GM23338 (cell line): Measurements from ENCODE around the gene CPXM2. TPM values are rescaled to one million over a fixed set of nuclear protein-coding genes. Genes with fewer than 3 reads are reported as not detected.

Experiments
- ATAC-seq: fragments of 200-7000 bp; cut with Tn5 transposase; 3 replicates; pipeline ENCODE4 v1.9.1; 2020
- DNase-seq: peaks from one replicate; pipeline ENCODE4 v3.0.0-alpha.2; 2015; ENCODE audit warnings: low spot score
- H2AFZ ChIP-seq: fragments of 200-600 bp; sonication (generic); 2 replicates; pipeline ENCODE4 v1.8.0; 2016; ENCODE audit warnings: antibody characterized with exemption, mild to moderate bottlenecking, moderate library complexity
- H3F3A ChIP-seq: fragments of 200-600 bp; sonication (generic); replicated peaks from 2 replicates; pipeline ENCODE4 v1.8.0; 2017; ENCODE audit warnings: antibody characterized with exemption, mixed run types, low read depth
- H3K27ac ChIP-seq: fragments of 200-600 bp; sonication (generic); 2 replicates; pipeline ENCODE4 v1.6.1; 2016; ENCODE audit warnings: low read depth
- H3K27me3 ChIP-seq: fragments of 200-600 bp; sonication (generic); 2 replicates; pipeline ENCODE4 v1.8.0; 2016; ENCODE audit warnings: mild to moderate bottlenecking, mixed run types, moderate library complexity; ENCODE audit not compliant: insufficient read depth
- H3K36me3 ChIP-seq: fragments of 200-600 bp; sonication (generic); 2 replicates; pipeline ENCODE4 v1.8.0; 2016; ENCODE audit warnings: mild to moderate bottlenecking; ENCODE audit not compliant: insufficient read depth
- H3K4me1 ChIP-seq: fragments of 200-600 bp; sonication (generic); 2 replicates; pipeline ENCODE4 v1.8.0; 2016; ENCODE audit warnings: mild to moderate bottlenecking, moderate library complexity; ENCODE audit not compliant: insufficient read depth
- H3K4me2 ChIP-seq: fragments of 200-600 bp; sonication (generic); 2 replicates; pipeline ENCODE4 v1.7.1; 2017; ENCODE audit warnings: mixed run types
- H3K4me3 ChIP-seq: fragments of 200-600 bp; sonication (generic); 2 replicates; pipeline ENCODE4 v1.6.1; 2016; ENCODE audit warnings: mixed run types
- H3K79me2 ChIP-seq: fragments of 200-600 bp; sonication (generic); replicated peaks from 2 replicates; pipeline ENCODE4 v1.8.0; 2017; ENCODE audit warnings: mild to moderate bottlenecking; ENCODE audit not compliant: insufficient read depth
- H3K9me2 ChIP-seq: fragments of 200-600 bp; sonication (generic); 2 replicates; pipeline ENCODE4 v1.8.0; 2017; ENCODE audit not compliant: insufficient read depth
- H4K20me1 ChIP-seq: fragments of 200-600 bp; sonication (generic); replicated peaks from 2 replicates; pipeline ENCODE4 v1.8.0; 2017; ENCODE audit warnings: mild to moderate bottlenecking; ENCODE audit not compliant: insufficient read depth
- H3K27ac Mint-ChIP-seq: 2 replicates; pipeline ENCODE4 v1.8.0; 2020; ENCODE audit warnings: inconsistent platforms, mild to moderate bottlenecking, moderate library complexity, mixed read lengths
- H3K27me3 Mint-ChIP-seq: 3 replicates; pipeline ENCODE4 v1.8.0; 2022; ENCODE audit warnings: low read depth, mild to moderate bottlenecking, moderate library complexity, mixed read lengths, inconsistent platforms; ENCODE audit not compliant: insufficient read depth, poor library complexity
- H3K36me3 Mint-ChIP-seq: 3 replicates; pipeline ENCODE4 v1.8.0; 2021; ENCODE audit warnings: low read depth, mild to moderate bottlenecking, inconsistent platforms, moderate library complexity, mixed read lengths
- H3K4me1 Mint-ChIP-seq: 3 replicates; pipeline ENCODE4 v1.8.0; 2020; ENCODE audit warnings: mild to moderate bottlenecking, inconsistent platforms, mixed read lengths
- H3K4me3 Mint-ChIP-seq: 3 replicates; pipeline ENCODE4 v1.8.0; 2021; ENCODE audit warnings: moderate library complexity, mild to moderate bottlenecking, inconsistent platforms, mixed read lengths
- H3K9me3 Mint-ChIP-seq: 3 replicates; pipeline ENCODE4 v1.8.0; 2020; ENCODE audit warnings: moderate library complexity, mild to moderate bottlenecking, inconsistent platforms, mixed read lengths
- CREB1 ChIP-seq: fragments of 250-450 bp; sonication (Bioruptor Pico); IDR thresholded peaks from 2 replicates; pipeline ENCODE4 v1.5.0; 2020; ENCODE audit warnings: low read depth, mild to moderate bottlenecking, moderate library complexity
- EZH2 ChIP-seq: fragments of 200-600 bp; sonication (generic); IDR thresholded peaks from one replicate; pipeline ENCODE4 v1.8.0; 2017; ENCODE audit warnings: antibody characterized with exemption, mild to moderate bottlenecking, low read depth; ENCODE audit not compliant: unreplicated experiment
- EZH2phosphoT487 ChIP-seq: fragments of 200-600 bp; sonication (generic); IDR thresholded peaks from one replicate; pipeline ENCODE4 v1.8.1; 2018; ENCODE audit warnings: antibody characterized with exemption; ENCODE audit not compliant: unreplicated experiment
- NANOG ChIP-seq: IDR thresholded peaks from 2 replicates; pipeline ENCODE4 v1.6.1; 2016; ENCODE audit warnings: antibody characterized with exemption, borderline replicate concordance
- POLR2AphosphoS5 ChIP-seq: IDR thresholded peaks from 2 replicates; pipeline ENCODE4 v1.6.1; 2016; ENCODE audit warnings: antibody characterized with exemption, low read depth
- STAT1 ChIP-seq: IDR thresholded peaks from one replicate; pipeline ENCODE4 v1.6.1; 2016; ENCODE audit warnings: antibody characterized with exemption; ENCODE audit not compliant: unreplicated experiment
- ZNF114 ChIP-seq: fragments of 250-450 bp; sonication (Bioruptor Pico); IDR thresholded peaks from 2 replicates; pipeline ENCODE4 v1.5.0; 2020; ENCODE audit warnings: mild to moderate bottlenecking, moderate library complexity
- ZNF331 ChIP-seq: fragments of 250-450 bp; sonication (Bioruptor Pico); IDR thresholded peaks from 2 replicates; pipeline ENCODE4 v1.5.0; 2020; ENCODE audit warnings: low read depth, mild to moderate bottlenecking, moderate library complexity
- polyA plus RNA-seq: library from polyadenylated mRNA; unstranded; fragments of >200 nt; fragmentation: Nextera tagmentation; extraction: Ambion mirVana; gene quantifications from 2 replicates; pipeline ENCODE4 v1.2.1, GENCODE V29; 2016
- total RNA-seq: library from RNA; depleted of rRNA; stranded (reverse); fragments of >200 nt; shearing (Covaris generic); gene quantifications from 2 replicates; pipeline ENCODE4 v1.2.3, GENCODE V29; 2014
- TF ChIP-seq, protein P1 (sequence below): fragments of 250-450 bp; sonication (Bioruptor Pico); IDR thresholded peaks from 2 replicates; pipeline ENCODE4 v1.5.0; 2020; ENCODE audit warnings: mild to moderate bottlenecking, moderate library complexity
- TF ChIP-seq, protein P2 (sequence below): IDR thresholded peaks from 2 replicates; pipeline ENCODE4 v1.6.1; 2016; ENCODE audit warnings: antibody characterized with exemption
- TF ChIP-seq, protein P3 (sequence below): IDR thresholded peaks from one replicate; pipeline ENCODE4 v1.6.1; 2018; ENCODE audit warnings: antibody characterized with exemption; ENCODE audit not compliant: unreplicated experiment
- TF ChIP-seq, protein P4 (sequence below), 2 experiments: fragments of 200-600 bp in 1 of 2; sonication (generic) in 1 of 2; conservative IDR thresholded peaks; 2 replicates each; pipeline versions ENCODE4 v1.5.1 to v1.6.1; 2016 to 2017; ENCODE audit warnings: antibody characterized with exemption in 2 of 2, low read depth in 2 of 2, mild to moderate bottlenecking in 2 of 2, moderate library complexity in 1 of 2

The CPXM2 gene
- total and polyA plus RNA-seq, 2 experiments from 2014 or later = 1.6 to 8.1 TPM

DNA sequence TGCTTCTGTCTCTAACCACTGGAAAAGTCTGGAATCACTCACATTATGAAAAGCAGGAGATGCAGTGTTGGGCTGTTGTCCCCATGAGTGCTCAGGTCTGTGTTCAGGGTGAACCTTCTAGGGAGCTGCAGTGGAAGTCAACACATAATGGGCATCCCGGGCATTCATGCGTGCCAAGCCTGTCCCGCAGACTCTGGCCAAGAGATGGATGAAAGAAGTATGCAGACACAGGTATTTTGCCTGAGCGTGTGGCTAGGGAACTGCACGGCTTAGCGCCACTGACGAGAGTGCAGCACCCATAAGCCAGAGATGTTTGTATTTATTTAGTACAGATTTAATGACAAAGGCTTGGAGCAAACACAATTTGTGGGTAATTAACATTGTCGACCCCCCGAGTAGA, 140.7 kb downstream of the CPXM2 start:
- Histone ChIP-seq H3K4me1 (peaks cover 39% of the 10 kb centered on the region), H3K4me3 (no peak overlapping the region), H2AFZ (no peak overlapping the region), H3K27ac (no peak overlapping the region), H3K9me2 (peaks cover 4% of the 10 kb centered on the region; the same call in 1 of the 2 replicates), H3K4me2 (no peak overlapping the region), H3F3A (0 out of 2 replicates have a peak, but pooled peaks cover 3% of the 10 kb centered on the region), H3K36me3 (no peaks in the 10 kb centered on the region), H4K20me1 (no peaks in the 10 kb centered on the region), H3K27me3 (no peaks in the 10 kb centered on the region), H3K79me2 (no peaks in the 10 kb centered on the region)
- Mint-ChIP-seq H3K4me3 (no peak overlapping the region), H3K9me3 (peaks cover 18% of the 10 kb centered on the region), H3K4me1 (peaks cover 30% of the 10 kb centered on the region), H3K27ac (no peak overlapping the region), H3K36me3 (peaks cover 29% of the 10 kb centered on the region), H3K27me3 (peaks cover 6% of the 10 kb centered on the region)
- DNase-seq (no peak), ATAC-seq (no peak)
- TF ChIP-seq STAT1 (no peak), EZH2 (no peak), NANOG (no peak), EZH2phosphoT487 (no peak), ZNF114 (no peak), POLR2AphosphoS5 (no peak), CREB1 (CRISPR knock-in tag) (no peak), ZNF331 (CRISPR knock-in tag) (no peak)
- TF ChIP-seq, protein P1, sequence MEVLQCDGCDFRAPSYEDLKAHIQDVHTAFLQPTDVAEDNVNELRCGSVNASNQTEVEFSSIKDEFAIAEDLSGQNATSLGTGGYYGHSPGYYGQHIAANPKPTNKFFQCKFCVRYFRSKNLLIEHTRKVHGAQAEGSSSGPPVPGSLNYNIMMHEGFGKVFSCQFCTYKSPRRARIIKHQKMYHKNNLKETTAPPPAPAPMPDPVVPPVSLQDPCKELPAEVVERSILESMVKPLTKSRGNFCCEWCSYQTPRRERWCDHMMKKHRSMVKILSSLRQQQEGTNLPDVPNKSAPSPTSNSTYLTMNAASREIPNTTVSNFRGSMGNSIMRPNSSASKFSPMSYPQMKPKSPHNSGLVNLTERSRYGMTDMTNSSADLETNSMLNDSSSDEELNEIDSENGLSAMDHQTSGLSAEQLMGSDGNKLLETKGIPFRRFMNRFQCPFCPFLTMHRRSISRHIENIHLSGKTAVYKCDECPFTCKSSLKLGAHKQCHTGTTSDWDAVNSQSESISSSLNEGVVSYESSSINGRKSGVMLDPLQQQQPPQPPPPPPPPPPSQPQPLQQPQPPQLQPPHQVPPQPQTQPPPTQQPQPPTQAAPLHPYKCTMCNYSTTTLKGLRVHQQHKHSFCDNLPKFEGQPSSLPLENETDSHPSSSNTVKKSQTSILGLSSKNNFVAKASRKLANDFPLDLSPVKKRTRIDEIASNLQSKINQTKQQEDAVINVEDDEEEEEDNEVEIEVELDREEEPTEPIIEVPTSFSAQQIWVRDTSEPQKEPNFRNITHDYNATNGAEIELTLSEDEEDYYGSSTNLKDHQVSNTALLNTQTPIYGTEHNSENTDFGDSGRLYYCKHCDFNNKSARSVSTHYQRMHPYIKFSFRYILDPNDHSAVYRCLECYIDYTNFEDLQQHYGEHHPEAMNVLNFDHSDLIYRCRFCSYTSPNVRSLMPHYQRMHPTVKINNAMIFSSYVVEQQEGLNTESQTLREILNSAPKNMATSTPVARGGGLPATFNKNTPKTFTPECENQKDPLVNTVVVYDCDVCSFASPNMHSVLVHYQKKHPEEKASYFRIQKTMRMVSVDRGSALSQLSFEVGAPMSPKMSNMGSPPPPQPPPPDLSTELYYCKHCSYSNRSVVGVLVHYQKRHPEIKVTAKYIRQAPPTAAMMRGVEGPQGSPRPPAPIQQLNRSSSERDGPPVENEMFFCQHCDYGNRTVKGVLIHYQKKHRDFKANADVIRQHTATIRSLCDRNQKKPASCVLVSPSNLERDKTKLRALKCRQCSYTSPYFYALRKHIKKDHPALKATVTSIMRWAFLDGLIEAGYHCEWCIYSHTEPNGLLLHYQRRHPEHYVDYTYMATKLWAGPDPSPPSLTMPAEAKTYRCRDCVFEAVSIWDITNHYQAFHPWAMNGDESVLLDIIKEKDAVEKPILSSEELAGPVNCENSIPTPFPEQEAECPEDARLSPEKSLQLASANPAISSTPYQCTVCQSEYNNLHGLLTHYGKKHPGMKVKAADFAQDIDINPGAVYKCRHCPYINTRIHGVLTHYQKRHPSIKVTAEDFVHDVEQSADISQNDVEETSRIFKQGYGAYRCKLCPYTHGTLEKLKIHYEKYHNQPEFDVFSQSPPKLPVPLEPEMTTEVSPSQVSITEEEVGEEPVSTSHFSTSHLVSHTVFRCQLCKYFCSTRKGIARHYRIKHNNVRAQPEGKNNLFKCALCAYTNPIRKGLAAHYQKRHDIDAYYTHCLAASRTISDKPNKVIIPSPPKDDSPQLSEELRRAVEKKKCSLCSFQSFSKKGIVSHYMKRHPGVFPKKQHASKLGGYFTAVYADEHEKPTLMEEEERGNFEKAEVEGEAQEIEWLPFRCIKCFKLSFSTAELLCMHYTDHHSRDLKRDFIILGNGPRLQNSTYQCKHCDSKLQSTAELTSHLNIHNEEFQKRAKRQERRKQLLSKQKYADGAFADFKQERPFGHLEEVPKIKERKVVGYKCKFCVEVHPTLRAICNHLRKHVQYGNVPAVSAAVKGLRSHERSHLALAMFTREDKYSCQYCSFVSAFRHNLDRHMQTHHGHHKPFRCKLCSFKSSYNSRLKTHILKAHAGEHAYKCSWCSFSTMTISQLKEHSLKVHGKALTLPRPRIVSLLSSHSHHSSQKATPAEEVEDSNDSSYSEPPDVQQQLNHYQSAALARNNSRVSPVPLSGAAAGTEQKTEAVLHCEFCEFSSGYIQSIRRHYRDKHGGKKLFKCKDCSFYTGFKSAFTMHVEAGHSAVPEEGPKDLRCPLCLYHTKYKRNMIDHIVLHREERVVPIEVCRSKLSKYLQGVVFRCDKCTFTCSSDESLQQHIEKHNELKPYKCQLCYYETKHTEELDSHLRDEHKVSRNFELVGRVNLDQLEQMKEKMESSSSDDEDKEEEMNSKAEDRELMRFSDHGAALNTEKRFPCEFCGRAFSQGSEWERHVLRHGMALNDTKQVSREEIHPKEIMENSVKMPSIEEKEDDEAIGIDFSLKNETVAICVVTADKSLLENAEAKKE (CRISPR knock-in tag) = no peak
- TF ChIP-seq, protein P2, sequence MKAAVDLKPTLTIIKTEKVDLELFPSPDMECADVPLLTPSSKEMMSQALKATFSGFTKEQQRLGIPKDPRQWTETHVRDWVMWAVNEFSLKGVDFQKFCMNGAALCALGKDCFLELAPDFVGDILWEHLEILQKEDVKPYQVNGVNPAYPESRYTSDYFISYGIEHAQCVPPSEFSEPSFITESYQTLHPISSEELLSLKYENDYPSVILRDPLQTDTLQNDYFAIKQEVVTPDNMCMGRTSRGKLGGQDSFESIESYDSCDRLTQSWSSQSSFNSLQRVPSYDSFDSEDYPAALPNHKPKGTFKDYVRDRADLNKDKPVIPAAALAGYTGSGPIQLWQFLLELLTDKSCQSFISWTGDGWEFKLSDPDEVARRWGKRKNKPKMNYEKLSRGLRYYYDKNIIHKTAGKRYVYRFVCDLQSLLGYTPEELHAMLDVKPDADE = no peak
- TF ChIP-seq, protein P3, sequence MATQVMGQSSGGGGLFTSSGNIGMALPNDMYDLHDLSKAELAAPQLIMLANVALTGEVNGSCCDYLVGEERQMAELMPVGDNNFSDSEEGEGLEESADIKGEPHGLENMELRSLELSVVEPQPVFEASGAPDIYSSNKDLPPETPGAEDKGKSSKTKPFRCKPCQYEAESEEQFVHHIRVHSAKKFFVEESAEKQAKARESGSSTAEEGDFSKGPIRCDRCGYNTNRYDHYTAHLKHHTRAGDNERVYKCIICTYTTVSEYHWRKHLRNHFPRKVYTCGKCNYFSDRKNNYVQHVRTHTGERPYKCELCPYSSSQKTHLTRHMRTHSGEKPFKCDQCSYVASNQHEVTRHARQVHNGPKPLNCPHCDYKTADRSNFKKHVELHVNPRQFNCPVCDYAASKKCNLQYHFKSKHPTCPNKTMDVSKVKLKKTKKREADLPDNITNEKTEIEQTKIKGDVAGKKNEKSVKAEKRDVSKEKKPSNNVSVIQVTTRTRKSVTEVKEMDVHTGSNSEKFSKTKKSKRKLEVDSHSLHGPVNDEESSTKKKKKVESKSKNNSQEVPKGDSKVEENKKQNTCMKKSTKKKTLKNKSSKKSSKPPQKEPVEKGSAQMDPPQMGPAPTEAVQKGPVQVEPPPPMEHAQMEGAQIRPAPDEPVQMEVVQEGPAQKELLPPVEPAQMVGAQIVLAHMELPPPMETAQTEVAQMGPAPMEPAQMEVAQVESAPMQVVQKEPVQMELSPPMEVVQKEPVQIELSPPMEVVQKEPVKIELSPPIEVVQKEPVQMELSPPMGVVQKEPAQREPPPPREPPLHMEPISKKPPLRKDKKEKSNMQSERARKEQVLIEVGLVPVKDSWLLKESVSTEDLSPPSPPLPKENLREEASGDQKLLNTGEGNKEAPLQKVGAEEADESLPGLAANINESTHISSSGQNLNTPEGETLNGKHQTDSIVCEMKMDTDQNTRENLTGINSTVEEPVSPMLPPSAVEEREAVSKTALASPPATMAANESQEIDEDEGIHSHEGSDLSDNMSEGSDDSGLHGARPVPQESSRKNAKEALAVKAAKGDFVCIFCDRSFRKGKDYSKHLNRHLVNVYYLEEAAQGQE = no peak
- TF ChIP-seq, protein P4, sequence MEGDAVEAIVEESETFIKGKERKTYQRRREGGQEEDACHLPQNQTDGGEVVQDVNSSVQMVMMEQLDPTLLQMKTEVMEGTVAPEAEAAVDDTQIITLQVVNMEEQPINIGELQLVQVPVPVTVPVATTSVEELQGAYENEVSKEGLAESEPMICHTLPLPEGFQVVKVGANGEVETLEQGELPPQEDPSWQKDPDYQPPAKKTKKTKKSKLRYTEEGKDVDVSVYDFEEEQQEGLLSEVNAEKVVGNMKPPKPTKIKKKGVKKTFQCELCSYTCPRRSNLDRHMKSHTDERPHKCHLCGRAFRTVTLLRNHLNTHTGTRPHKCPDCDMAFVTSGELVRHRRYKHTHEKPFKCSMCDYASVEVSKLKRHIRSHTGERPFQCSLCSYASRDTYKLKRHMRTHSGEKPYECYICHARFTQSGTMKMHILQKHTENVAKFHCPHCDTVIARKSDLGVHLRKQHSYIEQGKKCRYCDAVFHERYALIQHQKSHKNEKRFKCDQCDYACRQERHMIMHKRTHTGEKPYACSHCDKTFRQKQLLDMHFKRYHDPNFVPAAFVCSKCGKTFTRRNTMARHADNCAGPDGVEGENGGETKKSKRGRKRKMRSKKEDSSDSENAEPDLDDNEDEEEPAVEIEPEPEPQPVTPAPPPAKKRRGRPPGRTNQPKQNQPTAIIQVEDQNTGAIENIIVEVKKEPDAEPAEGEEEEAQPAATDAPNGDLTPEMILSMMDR (conservative IDR thresholded peaks at IDR 0.05; ENCODE audit: low read depth in 2 of 2) = no peak
